ENCODE measurements around the gene REXO1. TPM values are rescaled to one million over a fixed set of nuclear protein-coding genes. Genes with fewer than 3 reads are reported as not detected.

The REXO1 gene
- total and polyA plus RNA-seq, 2 of the 13 experiments (the other 11 are each of a cell fraction or from before 2014, with no cell fraction given): 5.0 to 11.2 TPM

- TF ChIP-seq IKZF1 (IDR thresholded peaks at IDR 0.05) (no peak), ZFP62 (CRISPR knock-in tag; IDR thresholded peaks at IDR 0.05) (no peak), ZNF761 (CRISPR knock-in tag; conservative IDR thresholded peaks at IDR 0.05) (peak; percentile 85; the same call in 1 of the 2 replicates), JUND (CRISPR knock-in tag; IDR thresholded peaks at IDR 0.05) (0 out of 2 replicates have a peak, but pooled peaks have one; percentile 12), REL (CRISPR knock-in tag; conservative IDR thresholded peaks at IDR 0.05) (0 out of 2 replicates have a peak, but pooled peaks have one; percentile 54), SALL2 (CRISPR knock-in tag; IDR thresholded peaks at IDR 0.05) (no peak; the same call in 1 of the 2 replicates), ZHX1 (CRISPR knock-in tag; IDR thresholded peaks at IDR 0.05; ENCODE audit: low read depth) (peak; percentile 87), MNT (IDR thresholded peaks at IDR 0.05) (peak; percentile 84), MIER3 (CRISPR knock-in tag; IDR thresholded peaks at IDR 0.05; ENCODE audit: borderline replicate concordance) (peak; percentile 81), ZNF577 (CRISPR knock-in tag; IDR thresholded peaks at IDR 0.05; ENCODE audit: borderline replicate concordance, low read depth) (no peak), CBX1 (IDR thresholded peaks at IDR 0.05; ENCODE audit: low read depth) (peak; percentile 73), GMEB1 (CRISPR knock-in tag; IDR thresholded peaks at IDR 0.05; ENCODE audit: borderline replicate concordance) (peak; percentile 98), ZBTB34 (CRISPR knock-in tag; IDR thresholded peaks at IDR 0.05) (0 out of 2 replicates have a peak, but pooled peaks have one; percentile 15), ZNF512 (CRISPR knock-in tag; IDR thresholded peaks at IDR 0.05) (0 out of 2 replicates have a peak, but pooled peaks have one; percentile 12), E2F2 (CRISPR knock-in tag; IDR thresholded peaks at IDR 0.05; ENCODE audit: borderline replicate concordance) (0 out of 2 replicates have a peak, but pooled peaks have one; percentile 79), KAT7 (CRISPR knock-in tag; IDR thresholded peaks at IDR 0.05; ENCODE audit: borderline replicate concordance) (peak; percentile 94; the same call in 1 of the 2 replicates), DNMT1 (CRISPR knock-in tag; IDR thresholded peaks at IDR 0.05) (peak; percentile 65), ZNF33B (CRISPR knock-in tag; IDR thresholded peaks at IDR 0.05) (0 out of 2 replicates have a peak, but pooled peaks have one; percentile 71)
These were observed 27.6 kb upstream of the REXO1 start (continued) for GRCh38 chr19:1875646-1876495.

All from HepG2 (cell line).